Measurements from ENCODE around the gene RPS6KA4. TPM values are rescaled to one million over a fixed set of nuclear protein-coding genes. Genes with fewer than 3 reads are reported as not detected.

The RPS6KA4 gene
- total RNA-seq, 3 donors from 2014 or later: 43.3 to 49.9 (median 48.1) TPM

GRCh38 chr11:64395545-64396078 lies 36.6 kb downstream of the RPS6KA4 start:
- Mint-ChIP-seq H3K4me3 (no peak overlapping the region), H3K9me3 (no peaks in the 10 kb centered on the region), H3K36me3 (ENCODE audit: insufficient read depth) (no peaks in the 10 kb centered on the region), H3K27me3 (ENCODE audit: low read depth) (peaks cover 9% of the 10 kb centered on the region), H3K4me1 (ENCODE audit: low read depth) (peaks cover 7% of the 10 kb centered on the region)
- ATAC-seq (no peak), DNase-seq (no peak)

GRCh38 chr11:64396079-64396591 lies 37.2 kb downstream of the RPS6KA4 start:
- Mint-ChIP-seq H3K4me3 (no peak overlapping the region), H3K36me3 (ENCODE audit: insufficient read depth) (no peaks in the 10 kb centered on the region), H3K9me3 (no peaks in the 10 kb centered on the region), H3K27me3 (ENCODE audit: low read depth) (peaks cover 12% of the 10 kb centered on the region), H3K4me1 (ENCODE audit: low read depth) (peaks cover 3% of the 10 kb centered on the region)
- no peak for ATAC-seq
- DNase-seq: no peak

DNA sequence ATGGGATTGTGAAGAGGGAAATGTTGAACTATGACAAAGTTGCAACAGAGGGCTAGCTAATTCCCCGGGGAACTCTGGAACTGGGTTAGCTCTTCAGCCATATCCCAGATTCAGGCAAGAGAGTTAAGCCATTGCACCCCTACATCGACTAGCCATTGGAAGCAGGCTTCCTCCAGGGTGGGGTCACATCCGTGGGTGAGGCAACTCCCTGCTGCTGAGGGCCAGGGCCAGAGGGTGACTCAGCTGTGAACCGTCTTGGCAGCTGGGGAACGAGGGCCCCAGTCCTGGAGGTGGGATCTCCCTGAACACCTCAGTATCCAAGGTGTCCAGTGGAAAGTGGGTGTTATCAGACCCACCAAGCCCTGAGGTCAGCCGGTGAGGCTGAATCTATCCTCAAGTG lies 41.1 kb downstream of the RPS6KA4 start:
- no peaks in the 10 kb centered on the region for H3K36me3 Mint-ChIP-seq (ENCODE audit: insufficient read depth)
- H3K9me3 Mint-ChIP-seq: no peaks in the 10 kb centered on the region
- peaks cover 19% of the 10 kb centered on the region for H3K27me3 Mint-ChIP-seq (ENCODE audit: low read depth)
- H3K4me3 Mint-ChIP-seq: no peak overlapping the region
- ATAC-seq (no peak), DNase-seq (no peak)
- H3K4me1 Mint-ChIP-seq (ENCODE audit: low read depth): no peaks in the 10 kb centered on the region

DNA sequence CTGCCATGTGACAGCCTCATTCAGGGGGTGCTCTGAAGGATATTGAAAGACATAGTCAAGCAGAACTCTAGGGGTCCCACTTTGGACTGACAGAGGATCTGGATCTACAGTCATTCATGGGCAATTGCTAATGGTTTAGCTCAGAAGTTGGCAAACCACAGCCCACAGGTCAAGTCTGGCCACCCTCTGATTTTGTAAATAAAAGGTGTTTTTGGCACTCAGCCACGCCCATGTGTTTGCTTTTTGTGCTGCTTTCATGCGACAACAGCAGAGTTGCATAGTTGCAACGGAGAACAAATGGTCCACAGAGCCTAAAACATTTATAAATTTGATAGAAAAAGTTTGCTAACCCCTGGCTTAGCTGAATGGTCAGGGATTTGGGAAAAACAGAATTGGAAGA lies 41.7 kb downstream of the RPS6KA4 start:
- Mint-ChIP-seq H3K36me3 (ENCODE audit: insufficient read depth) (no peaks in the 10 kb centered on the region), H3K4me3 (no peak overlapping the region), H3K4me1 (ENCODE audit: low read depth) (no peaks in the 10 kb centered on the region), H3K27me3 (ENCODE audit: low read depth) (peaks cover 19% of the 10 kb centered on the region), H3K9me3 (no peaks in the 10 kb centered on the region)
- ATAC-seq (no peak), DNase-seq (no peak)

DNA sequence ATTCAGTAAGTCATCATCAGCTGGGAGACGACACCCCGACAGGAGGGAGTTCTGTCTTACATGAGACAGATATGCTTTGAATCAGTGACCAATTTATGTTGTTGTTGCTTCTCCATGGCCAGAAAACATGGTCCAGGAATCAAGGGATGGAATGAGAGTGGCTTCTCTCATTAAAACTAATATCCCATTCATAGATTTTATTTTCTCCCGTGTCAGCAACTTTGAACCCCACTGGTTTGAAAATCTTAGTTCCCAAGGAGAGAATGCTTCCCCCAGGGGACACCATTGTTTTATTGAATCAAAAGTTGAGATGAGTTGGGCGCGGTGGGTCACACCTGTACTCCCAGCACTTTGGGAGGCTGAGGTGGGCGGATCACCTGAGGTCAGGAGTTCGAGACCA lies 42.8 kb downstream of the RPS6KA4 start:
- Mint-ChIP-seq H3K36me3 (ENCODE audit: insufficient read depth) (no peaks in the 10 kb centered on the region), H3K4me1 (ENCODE audit: low read depth) (no peaks in the 10 kb centered on the region), H3K27me3 (ENCODE audit: low read depth) (peaks cover 16% of the 10 kb centered on the region), H3K4me3 (no peak overlapping the region), H3K9me3 (no peaks in the 10 kb centered on the region)
- DNase-seq (no peak), ATAC-seq (no peak)

DNA sequence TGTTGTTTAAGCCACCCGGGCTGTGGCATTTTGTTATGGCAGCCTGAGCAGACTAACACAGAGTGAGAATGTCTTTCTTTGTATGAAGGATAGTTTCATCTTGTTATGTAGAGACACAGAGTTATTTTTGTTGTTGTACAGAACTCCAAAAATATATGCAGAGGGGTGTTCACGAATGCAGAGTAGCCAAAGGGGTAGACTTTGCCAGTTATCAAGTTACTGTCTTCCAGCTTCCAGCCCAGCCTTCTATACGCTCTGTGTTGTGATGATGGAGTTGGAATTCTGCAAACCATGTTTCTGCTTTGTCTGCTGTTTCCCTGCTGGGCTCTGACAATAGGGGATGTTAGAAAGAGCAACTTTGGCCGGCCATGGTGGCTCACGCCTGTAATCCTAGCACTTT lies 44.1 kb downstream of the RPS6KA4 start:
- Mint-ChIP-seq H3K4me1 (ENCODE audit: low read depth) (no peaks in the 10 kb centered on the region), H3K9me3 (no peaks in the 10 kb centered on the region), H3K27me3 (ENCODE audit: low read depth) (peaks cover 12% of the 10 kb centered on the region), H3K36me3 (ENCODE audit: insufficient read depth) (no peaks in the 10 kb centered on the region), H3K4me3 (no peak overlapping the region)
- DNase-seq: no peak
- ATAC-seq: no peak

DNA sequence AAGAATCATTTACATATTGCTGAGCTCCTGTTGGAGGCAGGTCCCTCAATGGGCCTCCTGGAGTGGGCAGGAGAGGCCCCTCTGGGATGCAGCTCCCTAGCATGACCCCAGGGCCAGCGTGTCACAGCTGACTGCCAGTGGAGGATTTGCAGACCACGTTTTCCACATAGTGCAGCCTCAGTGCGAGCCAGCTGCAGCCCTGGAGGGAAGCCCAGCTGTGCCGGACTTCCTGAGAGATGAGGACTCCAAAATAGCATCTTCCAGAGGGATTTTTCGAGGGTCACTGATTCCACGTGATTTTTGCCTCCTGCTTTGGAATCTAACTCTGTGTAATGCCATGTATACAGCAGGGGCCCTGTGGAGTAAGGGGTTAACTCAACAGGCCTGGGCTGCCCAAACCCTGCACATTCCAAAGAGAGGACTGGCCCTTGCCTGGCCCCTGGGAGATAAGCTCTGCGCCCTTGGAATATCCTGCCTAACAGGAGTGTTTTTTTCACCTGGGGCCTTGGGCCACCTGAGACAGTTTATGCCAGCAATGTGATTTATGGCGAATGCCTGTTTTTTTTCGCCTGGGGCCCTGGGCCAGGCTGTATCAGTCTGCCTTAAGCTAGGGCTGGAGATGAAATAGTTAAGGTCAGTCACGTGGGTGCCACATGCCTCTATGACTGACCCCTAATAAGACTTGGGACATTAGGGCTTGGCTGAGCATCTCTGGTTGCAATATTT lies 47.4 kb downstream of the RPS6KA4 start:
- ATAC-seq (no peak), DNase-seq (no peak)
- Mint-ChIP-seq H3K4me1 (ENCODE audit: low read depth) (no peaks in the 10 kb centered on the region), H3K27me3 (ENCODE audit: low read depth) (peaks cover 7% of the 10 kb centered on the region), H3K36me3 (ENCODE audit: insufficient read depth) (no peaks in the 10 kb centered on the region), H3K4me3 (no peak overlapping the region), H3K9me3 (no peaks in the 10 kb centered on the region)

DNA sequence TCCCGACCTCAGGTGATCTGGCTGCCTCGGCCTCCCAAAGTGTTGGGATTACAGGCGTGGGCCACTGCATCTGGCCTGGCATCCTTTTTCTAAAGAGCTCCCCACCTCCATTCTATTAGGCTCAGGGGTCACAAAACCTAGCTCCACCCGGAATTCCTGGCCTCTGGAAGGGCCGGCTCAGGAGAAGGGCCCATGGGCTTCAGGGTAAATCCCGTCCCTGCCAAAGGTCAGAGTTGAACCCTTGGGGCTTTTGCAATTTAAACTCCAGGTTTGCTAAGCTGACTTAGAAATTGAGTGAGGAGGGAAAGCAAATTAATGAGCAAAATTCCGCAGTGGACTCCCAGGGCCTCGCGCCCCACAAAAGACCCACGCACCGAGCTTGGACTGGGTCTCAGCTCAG lies 48.3 kb downstream of the RPS6KA4 start:
- no peak for ATAC-seq
- no peak for DNase-seq
- H3K27me3 Mint-ChIP-seq (ENCODE audit: low read depth): peaks cover 7% of the 10 kb centered on the region
- no peak overlapping the region for H3K4me3 Mint-ChIP-seq
- no peaks in the 10 kb centered on the region for H3K9me3 Mint-ChIP-seq
- no peaks in the 10 kb centered on the region for H3K4me1 Mint-ChIP-seq (ENCODE audit: low read depth)
- no peaks in the 10 kb centered on the region for H3K36me3 Mint-ChIP-seq (ENCODE audit: insufficient read depth)

DNA sequence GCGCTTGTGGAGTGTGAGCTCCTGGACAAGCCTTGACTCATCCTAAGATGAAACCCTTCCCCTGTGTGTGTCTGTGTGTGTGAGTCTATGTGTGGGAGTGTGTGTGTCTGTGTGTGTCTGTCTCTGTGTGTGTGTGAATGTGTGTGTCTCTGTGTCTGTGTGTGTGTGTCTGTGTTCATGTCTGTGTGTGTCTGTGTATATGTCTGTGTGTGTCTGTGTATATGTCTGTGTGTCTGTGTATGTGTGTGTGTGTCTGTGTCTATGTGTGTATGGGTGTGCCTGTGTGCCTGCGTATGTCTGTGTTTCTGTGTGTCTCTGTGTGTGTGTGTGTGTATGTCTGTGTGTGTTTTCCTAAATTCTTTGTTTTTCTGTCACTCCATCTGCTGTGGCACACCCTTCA lies 48.7 kb downstream of the RPS6KA4 start:
- H3K4me1 Mint-ChIP-seq (ENCODE audit: low read depth): no peaks in the 10 kb centered on the region
- ATAC-seq: no peak
- H3K36me3 Mint-ChIP-seq (ENCODE audit: insufficient read depth): no peaks in the 10 kb centered on the region
- peaks cover 7% of the 10 kb centered on the region for H3K27me3 Mint-ChIP-seq (ENCODE audit: low read depth)
- no peak overlapping the region for H3K4me3 Mint-ChIP-seq
- DNase-seq: no peak
- H3K9me3 Mint-ChIP-seq: no peaks in the 10 kb centered on the region

GRCh38 chr11:64409278-64409677 lies 50.3 kb downstream of the RPS6KA4 start:
- no peaks in the 10 kb centered on the region for H3K9me3 Mint-ChIP-seq
- H3K4me1 Mint-ChIP-seq (ENCODE audit: low read depth): no peaks in the 10 kb centered on the region
- no peak for ATAC-seq
- H3K4me3 Mint-ChIP-seq: no peak overlapping the region
- H3K27me3 Mint-ChIP-seq (ENCODE audit: low read depth): peaks cover 5% of the 10 kb centered on the region
- no peak for DNase-seq
- H3K36me3 Mint-ChIP-seq (ENCODE audit: insufficient read depth): no peaks in the 10 kb centered on the region

DNA sequence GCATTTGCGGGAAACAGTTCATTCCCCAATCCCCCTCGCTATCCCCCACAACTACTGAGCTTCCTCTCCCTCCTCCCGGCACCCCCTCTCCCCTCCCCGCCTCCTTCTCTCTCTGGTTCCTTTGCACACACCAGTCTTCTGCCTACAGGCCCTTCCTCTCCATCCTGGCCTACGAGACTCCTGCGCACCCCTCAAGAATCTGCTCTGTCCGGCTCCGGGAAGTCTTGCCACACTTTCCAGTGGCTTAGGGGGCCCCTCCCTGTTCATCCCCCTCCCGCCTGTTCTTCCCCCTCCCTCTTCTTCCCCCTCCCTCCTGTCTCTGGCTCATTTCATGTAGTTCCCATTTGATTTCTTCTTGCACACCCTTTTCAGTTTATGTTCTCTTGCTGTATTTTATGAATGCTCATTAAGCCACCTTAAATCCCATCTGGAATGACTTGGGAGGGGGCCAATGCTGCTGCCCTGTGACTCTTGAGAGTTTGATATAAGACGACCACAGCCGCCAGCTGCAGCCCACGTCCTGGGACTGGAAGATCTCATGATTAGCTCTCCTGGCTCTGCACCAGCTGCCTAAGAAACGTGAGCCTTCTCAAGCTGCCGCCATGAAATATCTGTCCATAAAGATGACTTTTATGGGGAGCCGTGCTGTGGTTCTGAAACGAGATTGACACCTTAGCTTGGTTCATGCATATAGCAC lies 50.9 kb downstream of the RPS6KA4 start:
- no peaks in the 10 kb centered on the region for H3K4me1 Mint-ChIP-seq (ENCODE audit: low read depth)
- no peak overlapping the region for H3K4me3 Mint-ChIP-seq
- DNase-seq: no peak
- H3K27me3 Mint-ChIP-seq (ENCODE audit: low read depth): no peaks in the 10 kb centered on the region
- H3K9me3 Mint-ChIP-seq: no peaks in the 10 kb centered on the region
- H3K36me3 Mint-ChIP-seq (ENCODE audit: insufficient read depth): no peaks in the 10 kb centered on the region
- no peak for ATAC-seq

GRCh38 chr11:64410404-64410734 lies 51.4 kb downstream of the RPS6KA4 start:
- H3K27me3 Mint-ChIP-seq (ENCODE audit: low read depth): no peaks in the 10 kb centered on the region
- no peaks in the 10 kb centered on the region for H3K36me3 Mint-ChIP-seq (ENCODE audit: insufficient read depth)
- no peaks in the 10 kb centered on the region for H3K4me1 Mint-ChIP-seq (ENCODE audit: low read depth)
- DNase-seq: no peak
- H3K4me3 Mint-ChIP-seq: no peak overlapping the region
- H3K9me3 Mint-ChIP-seq: no peaks in the 10 kb centered on the region
- ATAC-seq: no peak

DNA sequence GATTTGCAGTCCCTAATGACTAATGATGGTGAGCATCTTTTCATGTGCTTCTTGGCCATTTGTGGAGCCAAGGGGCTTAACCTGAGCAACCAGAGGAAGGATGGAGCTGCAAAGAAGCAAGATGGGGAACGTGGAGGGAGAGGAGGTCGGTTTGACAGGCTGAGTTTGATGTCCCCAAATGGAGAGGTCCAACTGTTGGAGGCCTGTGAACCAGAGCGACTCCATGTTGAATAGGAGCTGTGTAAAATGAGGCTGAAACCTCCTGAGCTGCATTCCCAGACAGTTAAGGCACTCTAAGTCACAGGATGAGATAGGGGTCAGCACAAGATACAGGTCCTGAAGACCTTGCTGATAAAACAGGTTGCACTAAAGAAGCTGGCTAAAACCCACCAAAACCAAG lies 54.5 kb downstream of the RPS6KA4 start:
- DNase-seq (no peak), ATAC-seq (no peak)
- H3K27me3 Mint-ChIP-seq (ENCODE audit: low read depth): no peaks in the 10 kb centered on the region
- no peak overlapping the region for H3K4me3 Mint-ChIP-seq
- H3K36me3 Mint-ChIP-seq (ENCODE audit: insufficient read depth): no peaks in the 10 kb centered on the region
- no peaks in the 10 kb centered on the region for H3K4me1 Mint-ChIP-seq (ENCODE audit: low read depth)
- H3K9me3 Mint-ChIP-seq: no peaks in the 10 kb centered on the region

GRCh38 chr11:64415286-64415685 lies 56.3 kb downstream of the RPS6KA4 start:
- Mint-ChIP-seq H3K9me3 (no peaks in the 10 kb centered on the region), H3K4me1 (ENCODE audit: low read depth) (no peaks in the 10 kb centered on the region), H3K4me3 (no peak overlapping the region), H3K27me3 (ENCODE audit: low read depth) (no peaks in the 10 kb centered on the region), H3K36me3 (ENCODE audit: insufficient read depth) (no peaks in the 10 kb centered on the region)
- no peak for DNase-seq
- no peak for ATAC-seq

Measured in activated T-cell treated with anti-CD3 and anti-CD28 coated beads, Interleukin-2, amount 50 U/mL, for 4 hours (primary cell).